K562 (cell line): Measurements from ENCODE around the gene SND1. TPM values are rescaled to one million over a fixed set of nuclear protein-coding genes. Genes with fewer than 3 reads are reported as not detected.

Experiments
- ATAC-seq: fragments of 200-7000 bp; cut with Tn5 transposase; 3 replicates; pipeline ENCODE4 v1.9.1; 2020; ENCODE audit warnings: moderate library complexity
- BruUV-seq: library from RNA; stranded (reverse); fragments of 400-500 nt; replicated peaks from 2 replicates; lab custom pipeline; 2021; lab: Mats Ljungman, UMichigan
- CTCF ChIA-PET: fragments of 300-600 bp; formaldehyde crosslinking; extraction: SDS; loops from one replicate; lab custom pipeline; 2021; ENCODE audit warnings: low intra/inter-chr PET ratio; lab: Yijun Ruan, JAX
- POLR2A ChIA-PET: fragments of 300-600, 350-650 bp; sonication (Branson Sonifier 250); formaldehyde crosslinking; extraction: SDS; loops from one replicate; lab custom pipeline; 2021; ENCODE audit warnings: antibody characterized with exemption, inconsistent platforms; lab: Yijun Ruan, JAX
- DNase-seq, 4 experiments: peaks; one replicate each; pipeline versions ENCODE4 v3.0.0 to v3.0.0-alpha.2; 2011 to 2018; ENCODE audit warnings: low spot score in 3 of 4, mixed read lengths in 3 of 4; ENCODE audit errors: extremely low read depth in 1 of 4
- FAIRE-seq: peaks from 2 replicates; lab custom pipeline; 2011; peaks lifted over from hg19 to GRCh38; lab: Jason Lieb, UNC
- H2AFZ ChIP-seq: 2 replicates; pipeline ENCODE4 v1.6.0; 2011; ENCODE audit warnings: low read depth, low read length, control low read depth, inconsistent platforms
- H3K27ac ChIP-seq: fragments of 200-600 bp; 3 replicates; pipeline ENCODE4 v1.8.0; 2011; ENCODE audit warnings: low read depth, mild to moderate bottlenecking, control low read depth, inconsistent platforms, low read length, moderate library complexity, mixed read lengths; ENCODE audit errors: extremely low read depth
- H3K27me3 ChIP-seq, 2 experiments: fragments of 300-600 bp in 1 of 2; 2 replicates in 1 of 2; 3 replicates in 1 of 2; pipeline versions ENCODE4 v1.6.0 to v1.8.0; 2011; ENCODE audit warnings: inconsistent platforms in 2 of 2, low read length in 2 of 2, mild to moderate bottlenecking in 1 of 2, mixed read lengths in 1 of 2, moderate library complexity in 1 of 2; ENCODE audit not compliant: control insufficient read depth in 2 of 2, insufficient read depth in 2 of 2
- H3K36me3 ChIP-seq: fragments of 300-600 bp; 3 replicates; pipeline ENCODE4 v1.8.0; 2011; ENCODE audit warnings: mild to moderate bottlenecking, low read length, inconsistent platforms; ENCODE audit not compliant: control insufficient read depth, insufficient read depth
- H3K4me1 ChIP-seq, 2 experiments: fragments of 200-600 bp in 1 of 2; replicated peaks in 1 of 2; 2 replicates in 1 of 2; 3 replicates in 1 of 2; pipeline versions ENCODE4 v1.5.1 to v1.8.0; 2011; ENCODE audit warnings: inconsistent platforms in 2 of 2, low read length in 2 of 2, mild to moderate bottlenecking in 1 of 2, mixed read lengths in 1 of 2, moderate library complexity in 1 of 2; ENCODE audit not compliant: control insufficient read depth in 2 of 2, insufficient read depth in 2 of 2
- H3K4me2 ChIP-seq: 2 replicates; pipeline ENCODE4 v1.6.1; 2011; ENCODE audit warnings: low read length, control low read depth, inconsistent platforms, mixed read lengths; ENCODE audit not compliant: insufficient read depth
- H3K4me3 ChIP-seq: fragments of 200-600 bp; sonication (generic), shearing (Covaris generic); 2 replicates; pipeline ENCODE4 v1.5.1; 2016; ENCODE audit warnings: control low read depth, inconsistent platforms
- H3K79me2 ChIP-seq: fragments of 200-600 bp; 3 replicates; pipeline ENCODE4 v1.8.0; 2011; ENCODE audit warnings: low read length, inconsistent platforms; ENCODE audit not compliant: control insufficient read depth, insufficient read depth
- H3K9ac ChIP-seq, 2 experiments: 2 replicates each; pipeline versions ENCODE4 v1.6.0 to v1.6.1; 2011; ENCODE audit warnings: low read depth in 2 of 2, low read length in 2 of 2, control low read depth in 1 of 2, inconsistent platforms in 1 of 2, mild to moderate bottlenecking in 1 of 2, mixed read lengths in 1 of 2; ENCODE audit not compliant: insufficient read depth in 1 of 2
- H3K9me1 ChIP-seq: one replicate; pipeline ENCODE4 v1.6.0; 2011; ENCODE audit warnings: inconsistent platforms, mild to moderate bottlenecking, low read length, moderate library complexity; ENCODE audit not compliant: control insufficient read depth, insufficient read depth
- H3K9me3 ChIP-seq: replicated peaks from 2 replicates; pipeline ENCODE4 v1.5.1; 2011; ENCODE audit warnings: low read depth, low read length, inconsistent platforms; ENCODE audit not compliant: control insufficient read depth, insufficient read depth
- H4K20me1 ChIP-seq: replicated peaks from 2 replicates; pipeline ENCODE4 v1.6.1; 2011; ENCODE audit warnings: low read length, inconsistent platforms, mixed read lengths; ENCODE audit not compliant: control insufficient read depth, insufficient read depth
- KLF13 ChIP-seq: fragments of 450-650 bp; IDR thresholded peaks from 2 replicates; pipeline ENCODE4 v1.6.1; 2016; ENCODE audit warnings: missing genetic modification characterization, low read depth, mild to moderate bottlenecking, missing compliant biosample characterization, moderate library complexity, borderline replicate concordance
- TCF7 ChIP-seq: sonication (generic); IDR thresholded peaks from 2 replicates; pipeline ENCODE4 v1.6.1; 2016; ENCODE audit warnings: antibody characterized with exemption, borderline replicate concordance
- WGBS: fragments of 100-300 bp; shearing (Covaris generic); methylation state at CpG from one replicate; pipeline ENCODE4 v1.1.6; 2016; ENCODE audit warnings: low coverage, mixed read lengths; ENCODE audit not compliant: insufficient coverage; ENCODE audit errors: missing lambda C conversion rate; 5-methylcytosine and 5-hydroxymethylcytosine counted together
- in situ Hi-C: fragments of 300-500 bp; cut with MboI; formaldehyde crosslinking; loops from 4 replicates; pipeline ENCODE4 v1.15.0; 2018; ENCODE audit warnings: inconsistent platforms, mixed read lengths
- intact Hi-C: fragments of 100-400 bp; cut with micrococcal nuclease; formaldehyde crosslinking; loops from 2 replicates; pipeline ENCODE4 v1.14.2; 2022
- polyA plus RNA-seq, 8 experiments: library from polyadenylated mRNA; depleted of rRNA in 4 of 8; stranded (reverse) in 5 of 8; unstranded in 3 of 8; fragments of >200 nt; fragmentation: Nextera tagmentation in 2 of 8; fragmentation: Illumina TruSeq in 1 of 8; extraction: Ambion mirVana in 2 of 8; extraction: Trizol in 1 of 8; gene quantifications; 2 replicates each; pipeline versions ENCODE4 v1.2.1 to v1.2.3, GENCODE V29; 2011 to 2014; ENCODE audit warnings: inconsistent platforms in 1 of 8, missing spikeins in 1 of 8
- total RNA-seq, 7 experiments: library from RNA; depleted of rRNA in 6 of 7; stranded (reverse); fragments of >200 nt in 6 of 7; fragmentation: Illumina TruSeq in 2 of 7; extraction: Trizol in 2 of 7; gene quantifications; 2 replicates each; pipeline versions ENCODE4 v1.2.1 to v1.2.3, GENCODE V29; 2011 to 2021; ENCODE audit warnings: low replicate concordance in 1 of 7
- TF ChIP-seq, protein P1 (sequence below): fragments of 450-650 bp; IDR thresholded peaks from 2 replicates; pipeline ENCODE4 v1.6.1; 2017; ENCODE audit warnings: antibody characterized with exemption

SND1 gene
- total and polyA plus RNA-seq, 9 of the 15 experiments (the other 6 are each of a cell fraction or from before 2014, with no cell fraction given), result 46.5 to 307 (median 191) TPM

DNA sequence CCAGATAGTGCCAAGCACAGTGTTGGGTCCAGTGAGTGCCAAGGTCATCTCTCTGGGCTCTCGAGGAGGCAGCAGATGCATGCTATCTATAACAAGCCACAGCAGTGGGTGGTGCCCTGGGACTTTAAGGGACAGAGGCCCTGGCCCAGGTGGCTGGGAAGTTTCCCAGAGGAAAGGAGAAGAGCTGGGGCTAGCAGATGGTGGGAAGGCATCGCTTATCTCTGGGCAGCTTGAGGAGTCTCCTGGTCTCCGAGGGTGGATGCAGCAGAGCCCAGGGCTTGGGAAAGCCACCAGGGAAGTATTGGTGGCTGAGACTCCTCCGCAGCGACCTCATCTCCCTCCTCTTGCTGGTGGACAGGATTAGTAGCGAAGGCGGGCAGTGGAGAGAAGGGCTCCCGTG is 442.7 kb downstream of the SND1 start:
- CTCF ChIA-PET, result no interaction called here
- TF ChIP-seq KLF13 (tag) (no peak), TCF7 (no peak)
- TF ChIP-seq, protein P1, sequence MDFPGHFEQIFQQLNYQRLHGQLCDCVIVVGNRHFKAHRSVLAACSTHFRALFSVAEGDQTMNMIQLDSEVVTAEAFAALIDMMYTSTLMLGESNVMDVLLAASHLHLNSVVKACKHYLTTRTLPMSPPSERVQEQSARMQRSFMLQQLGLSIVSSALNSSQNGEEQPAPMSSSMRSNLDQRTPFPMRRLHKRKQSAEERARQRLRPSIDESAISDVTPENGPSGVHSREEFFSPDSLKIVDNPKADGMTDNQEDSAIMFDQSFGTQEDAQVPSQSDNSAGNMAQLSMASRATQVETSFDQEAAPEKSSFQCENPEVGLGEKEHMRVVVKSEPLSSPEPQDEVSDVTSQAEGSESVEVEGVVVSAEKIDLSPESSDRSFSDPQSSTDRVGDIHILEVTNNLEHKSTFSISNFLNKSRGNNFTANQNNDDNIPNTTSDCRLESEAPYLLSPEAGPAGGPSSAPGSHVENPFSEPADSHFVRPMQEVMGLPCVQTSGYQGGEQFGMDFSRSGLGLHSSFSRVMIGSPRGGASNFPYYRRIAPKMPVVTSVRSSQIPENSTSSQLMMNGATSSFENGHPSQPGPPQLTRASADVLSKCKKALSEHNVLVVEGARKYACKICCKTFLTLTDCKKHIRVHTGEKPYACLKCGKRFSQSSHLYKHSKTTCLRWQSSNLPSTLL, result no peak
- TF ChIP-seq, all 486 proteins: peak for 0
- peaks cover 68% of the 10 kb centered on the region for H3K36me3 ChIP-seq
- no peak overlapping the region for H2AFZ ChIP-seq
- BruUV-seq, result no TSS peak
- H4K20me1 ChIP-seq, result no peaks in the 10 kb centered on the region
- DNase-seq, result no peak
- H3K4me2 ChIP-seq, result no peak overlapping the region
- in situ Hi-C loops (no loop called here), intact Hi-C loops (no loop called here)
- H3K27ac ChIP-seq, result no peak overlapping the region
- FAIRE-seq, result no peak
- H3K9me1 ChIP-seq, result peaks cover 5% of the 10 kb centered on the region
- no peaks in the 10 kb centered on the region for H3K9me3 ChIP-seq
- no peak overlapping the region for H3K4me3 ChIP-seq
- WGBS, result 82% methylated on average over 8 of the region's 8 CpGs
- H3K4me1 ChIP-seq, result peaks cover 10 to 11% of the 10 kb centered on the region in 2 experiments; a peak in 3 of 5 replicates
- POLR2A ChIA-PET, result no interaction called here
- H3K27me3 ChIP-seq, result no peaks in the 10 kb centered on the region
- ATAC-seq, result no peak
- no peak overlapping the region for H3K9ac ChIP-seq
- no peaks in the 10 kb centered on the region for H3K79me2 ChIP-seq
